NT2/D1 (cell line): Measurements from ENCODE around the gene PLA2G4A.

ENCODE experiments used
- YY1 ChIP-seq: IDR thresholded peaks from 2 replicates; pipeline ENCODE4 v1.6.1; 2011; ENCODE audit not compliant: insufficient read length, insufficient read depth
- ZNF274 ChIP-seq: IDR thresholded peaks from 2 replicates; pipeline ENCODE4 v1.6.1; 2011; ENCODE audit warnings: mild to moderate bottlenecking, low read depth, low read length

DNA sequence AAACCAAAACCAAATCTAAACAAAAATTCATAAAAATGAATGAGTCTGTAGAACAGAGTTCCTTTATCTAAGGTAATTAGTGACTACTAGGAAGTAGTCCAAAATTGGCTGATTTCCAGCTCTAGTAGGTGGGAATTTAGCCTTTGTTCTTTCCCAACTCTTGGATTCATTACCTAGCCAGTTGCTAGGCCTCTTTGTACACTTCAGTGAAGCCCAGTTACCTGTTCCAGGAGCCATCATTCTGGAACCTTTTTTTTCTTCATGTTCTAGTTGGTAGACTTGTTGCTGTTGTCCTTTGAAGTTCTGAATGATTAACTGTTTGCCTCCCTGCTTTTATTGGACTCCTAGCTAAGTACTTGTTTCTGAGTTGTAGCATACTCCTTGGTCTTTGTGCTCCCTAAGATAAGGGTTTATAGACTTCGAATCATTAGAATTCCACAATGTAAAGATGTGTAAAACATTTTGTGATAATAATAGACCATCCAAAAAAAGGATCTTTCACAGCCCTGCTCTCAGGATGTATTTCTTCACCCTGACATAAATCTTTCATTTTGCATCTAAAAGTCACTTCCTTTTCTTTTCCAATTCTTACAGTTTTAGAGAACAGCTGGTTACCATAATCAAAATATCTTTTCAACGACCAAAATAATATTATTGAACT, 9.8 kb downstream of the PLA2G4A start:
- no peak for TF ChIP-seq ZNF274
- TF ChIP-seq YY1: no peak
